C4-2B (cell line): Measurements from ENCODE around the gene MAML3.

Experiments used
- H3K27ac ChIP-seq: fragments of 450-650 bp; 2 replicates; pipeline ENCODE4 v1.5.1; 2017
- CTCF ChIP-seq: fragments of 450-650 bp; conservative IDR thresholded peaks from 2 replicates; pipeline ENCODE4 v1.5.1; 2017; ENCODE audit warnings: mild to moderate bottlenecking
- ZFX ChIP-seq: fragments of 450-650 bp; IDR thresholded peaks from 2 replicates; pipeline ENCODE4 v1.6.1; 2017

MAML3 gene

DNA sequence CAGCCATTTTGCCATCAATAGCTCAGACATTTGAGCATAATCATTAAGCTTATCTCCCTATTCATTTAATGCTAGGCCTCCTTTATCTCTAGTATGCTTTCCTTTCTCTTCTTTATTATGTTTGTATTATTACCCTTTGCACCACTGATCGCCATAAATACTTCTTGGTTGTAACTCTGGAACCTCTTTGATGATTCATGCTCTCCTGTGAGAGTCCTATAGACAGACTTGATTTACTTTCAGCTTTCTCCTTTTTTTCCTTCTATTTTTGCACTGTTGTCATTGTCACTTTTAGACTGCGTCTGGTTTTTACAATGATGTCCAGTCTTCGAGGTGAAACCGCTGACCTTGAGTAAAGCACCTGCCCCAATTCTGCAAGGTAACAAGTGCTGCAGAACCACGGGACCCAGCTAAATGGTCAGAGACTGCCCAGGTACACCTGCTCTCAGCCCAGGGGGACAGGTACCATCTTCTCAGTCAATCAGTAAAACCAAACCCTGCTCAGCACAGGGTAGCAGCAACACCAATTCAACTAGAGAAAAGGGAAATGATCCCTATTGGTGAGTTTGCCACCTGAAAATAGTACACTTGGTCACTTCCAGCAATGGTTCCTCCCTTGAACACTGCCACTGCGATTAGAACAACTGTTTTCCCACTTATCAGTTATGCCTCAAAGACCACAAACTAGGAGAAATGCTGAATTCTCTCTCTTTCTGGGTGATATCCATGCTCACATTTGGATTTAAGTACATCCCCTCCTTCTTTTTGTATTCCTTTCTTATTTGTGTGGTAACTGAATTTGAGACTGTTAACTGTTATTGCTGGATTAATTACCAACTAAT lies 125.1 kb downstream of the MAML3 start:
- TF ChIP-seq ZFX, result no peak
- no peak for TF ChIP-seq CTCF
- no peak overlapping the region for H3K27ac ChIP-seq

DNA sequence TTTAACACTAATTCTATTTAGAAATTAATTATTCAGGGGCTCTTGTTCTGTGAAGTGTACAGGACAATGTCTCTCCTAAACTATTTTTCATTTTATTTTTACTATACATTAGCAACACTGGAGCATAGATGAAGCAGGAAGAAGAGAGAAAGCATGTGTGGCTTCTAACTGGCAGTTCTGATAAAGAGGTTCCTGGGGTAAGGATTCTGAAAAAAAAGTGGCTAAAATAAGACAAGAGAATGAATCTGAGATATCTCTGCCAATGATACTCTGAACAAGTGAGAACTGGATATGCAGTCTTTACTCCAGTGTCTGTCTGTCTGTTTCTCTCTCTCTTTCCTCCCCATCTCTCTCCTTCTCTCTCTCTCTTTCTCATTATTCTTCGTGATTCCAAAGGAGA lies 125.9 kb downstream of the MAML3 start:
- no peak for TF ChIP-seq CTCF
- TF ChIP-seq ZFX, result no peak
- no peak overlapping the region for H3K27ac ChIP-seq

DNA sequence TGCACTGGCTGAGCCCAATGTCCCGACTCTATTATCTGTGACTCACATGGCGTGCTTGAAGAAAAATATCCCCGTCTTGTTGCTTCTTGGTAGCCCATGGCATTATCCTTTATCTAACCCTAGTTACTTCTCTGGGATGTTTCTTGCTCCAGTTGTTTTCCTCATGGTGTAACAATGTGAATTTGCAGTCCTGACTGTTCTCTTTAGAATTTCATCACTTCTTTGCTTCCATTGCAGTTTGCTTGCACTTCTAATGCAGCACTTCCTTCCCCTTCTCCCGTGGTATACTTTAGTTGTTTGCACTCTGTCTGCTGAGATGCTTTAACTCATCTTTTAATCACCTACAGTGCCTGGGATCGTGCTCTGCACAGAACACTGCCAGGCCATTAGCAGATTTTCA lies 126.9 kb downstream of the MAML3 start:
- no peak for TF ChIP-seq ZFX
- TF ChIP-seq CTCF, result no peak
- no peak overlapping the region for H3K27ac ChIP-seq

- no peak overlapping the region; the same call in 1 of the 2 replicates for H3K27ac ChIP-seq
- TF ChIP-seq CTCF, result no peak
These were observed 128.5 kb downstream of the MAML3 start for GRCh38 chr4:140025470-140025869.

- no peak overlapping the region for H3K27ac ChIP-seq
- TF ChIP-seq CTCF, result no peak
- TF ChIP-seq ZFX, result no peak
These were observed 133.3 kb downstream of the MAML3 start for GRCh38 chr4:140020457-140021361.

DNA sequence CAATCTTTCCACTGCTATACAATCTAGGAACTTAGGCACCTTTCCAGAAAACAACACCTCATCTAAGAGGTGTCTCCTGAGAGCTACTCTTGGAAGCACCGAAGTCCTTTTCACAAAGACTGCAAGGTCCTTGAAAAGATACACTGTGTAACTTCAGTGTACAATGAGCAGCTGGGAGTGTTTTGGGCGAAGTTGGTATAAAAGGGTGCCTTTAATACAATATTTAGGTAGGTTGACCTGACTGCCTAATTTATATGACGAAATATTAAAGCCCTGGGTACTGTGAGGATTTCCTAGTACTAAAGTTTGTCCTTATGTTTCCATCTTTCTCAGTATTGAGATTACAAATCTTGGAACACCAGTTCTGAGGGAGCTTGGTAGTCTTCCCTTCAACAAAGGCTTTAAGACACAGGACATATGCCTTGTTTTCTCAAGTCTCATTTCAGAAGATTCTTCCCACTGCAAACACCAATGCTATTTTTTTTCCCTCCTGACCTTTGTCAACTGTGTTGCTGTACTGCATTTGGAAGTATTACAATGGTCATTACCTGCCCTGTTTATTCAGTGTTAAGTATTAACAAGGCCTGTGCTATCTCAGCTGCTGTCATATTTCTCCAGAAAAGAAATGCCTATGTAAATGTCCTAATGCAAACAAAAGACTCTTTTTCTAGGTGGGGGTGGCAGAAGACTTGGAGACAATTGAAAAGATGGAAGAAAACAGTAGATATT lies 134.2 kb downstream of the MAML3 start:
- TF ChIP-seq CTCF (no peak), ZFX (no peak)
- no peak overlapping the region for H3K27ac ChIP-seq
